HepG2 (cell line): ENCODE data around the gene PPP3R1. TPM values are rescaled to one million over a fixed set of nuclear protein-coding genes. Genes with fewer than 3 reads are reported as not detected.

ENCODE experiments used
- CAMTA2 ChIP-seq: sonication (generic); formaldehyde crosslinking; IDR thresholded peaks from 2 replicates; pipeline ENCODE4 v1.4.0; 2020; ENCODE audit warnings: mild to moderate bottlenecking, missing genetic modification reagents, borderline replicate concordance
- FOXK1 ChIP-seq: sonication (generic); formaldehyde crosslinking; IDR thresholded peaks from 2 replicates; pipeline ENCODE4 v1.4.0; 2020; ENCODE audit warnings: low read depth, missing genetic modification reagents, borderline replicate concordance
- GFI1 ChIP-seq: sonication (generic); formaldehyde crosslinking; IDR thresholded peaks from 2 replicates; pipeline ENCODE4 v1.5.0; 2020; ENCODE audit warnings: missing genetic modification reagents, mild to moderate bottlenecking, borderline replicate concordance
- LBX2 ChIP-seq: sonication (generic); formaldehyde crosslinking; IDR thresholded peaks from 2 replicates; pipeline ENCODE4 v1.5.0; 2020; ENCODE audit warnings: missing genetic modification reagents, mild to moderate bottlenecking, borderline replicate concordance
- MEF2D ChIP-seq: sonication (generic); formaldehyde crosslinking; IDR thresholded peaks from 2 replicates; pipeline ENCODE4 v1.5.1; 2020; ENCODE audit warnings: mild to moderate bottlenecking, missing genetic modification reagents
- NCOA2 ChIP-seq: sonication (generic); formaldehyde crosslinking; IDR thresholded peaks from 2 replicates; pipeline ENCODE4 v1.8.0; 2022; ENCODE audit warnings: inconsistent platforms
- PITX1 ChIP-seq: sonication (generic); formaldehyde crosslinking; IDR thresholded peaks from 2 replicates; pipeline ENCODE4 v1.5.1; 2020; ENCODE audit warnings: mild to moderate bottlenecking, missing genetic modification reagents
- PRDM4 ChIP-seq: sonication (generic); formaldehyde crosslinking; IDR thresholded peaks from 2 replicates; pipeline ENCODE4 v1.9.0; 2021; ENCODE audit warnings: missing genetic modification reagents, borderline replicate concordance
- SIN3B ChIP-seq: fragments of 150-350 bp; IDR thresholded peaks from 2 replicates; pipeline ENCODE4 v1.6.1; 2014; ENCODE audit warnings: low read length
- SMC3 ChIP-seq: IDR thresholded peaks from 2 replicates; pipeline ENCODE4 v1.6.1; 2011; ENCODE audit warnings: low read length, improper control_type of control experiment
- YEATS4 ChIP-seq: sonication (generic); formaldehyde crosslinking; IDR thresholded peaks from 2 replicates; pipeline ENCODE4 v1.4.0; 2020; ENCODE audit warnings: missing genetic modification reagents, borderline replicate concordance
- ZFP90 ChIP-seq: sonication (generic); formaldehyde crosslinking; IDR thresholded peaks from 2 replicates; pipeline ENCODE4 v1.8.0; 2022; ENCODE audit warnings: missing genetic modification reagents, mild to moderate bottlenecking, inconsistent platforms, borderline replicate concordance
- ZNF280D ChIP-seq: sonication (generic); formaldehyde crosslinking; IDR thresholded peaks from 2 replicates; pipeline ENCODE4 v1.5.1; 2020; ENCODE audit warnings: mild to moderate bottlenecking, missing genetic modification reagents
- ZNF335 ChIP-seq: sonication (generic); formaldehyde crosslinking; IDR thresholded peaks from 2 replicates; pipeline ENCODE4 v1.4.0; 2020; ENCODE audit warnings: missing genetic modification reagents
- polyA plus RNA-seq, 8 experiments: library from polyadenylated mRNA; depleted of rRNA in 3 of 8; stranded (reverse) in 7 of 8; unstranded in 1 of 8; fragments of >200 nt; fragmentation: Illumina TruSeq in 4 of 8; extraction: Trizol in 4 of 8; gene quantifications; 2 replicates each; pipeline versions ENCODE4 v1.2.1 to v1.2.3, GENCODE V29; 2011 to 2016; ENCODE audit warnings: low read depth in 4 of 8, missing spikeins in 1 of 8, mixed read lengths in 1 of 8; ENCODE audit not compliant: insufficient read depth in 1 of 8
- total RNA-seq, 5 experiments: library from RNA; depleted of rRNA; stranded (reverse); fragments of >200 nt; fragmentation: Illumina TruSeq; extraction: Trizol; gene quantifications; 2 replicates each; pipeline ENCODE4 v1.2.3, GENCODE V29; 2016; ENCODE audit warnings: low read depth in 1 of 5
- TF ChIP-seq, protein P1 (sequence below), 2 experiments: sonication (generic) in 1 of 2; formaldehyde crosslinking in 1 of 2; IDR thresholded peaks; 2 replicates each; pipeline versions ENCODE4 v1.4.0 to v1.6.1; 2018 to 2020; ENCODE audit warnings: missing genetic modification reagents in 2 of 2, borderline replicate concordance in 1 of 2, low read depth in 1 of 2, mild to moderate bottlenecking in 1 of 2, missing biosample characterization in 1 of 2
- TF ChIP-seq, protein P2 (sequence below): IDR thresholded peaks from 2 replicates; pipeline ENCODE4 v1.6.1; 2012; ENCODE audit warnings: inconsistent platforms

The PPP3R1 gene
- total and polyA plus RNA-seq, 2 of the 13 experiments (the other 11 are each of a cell fraction or from before 2014, with no cell fraction given): 11.6 to 25.7 TPM

DNA sequence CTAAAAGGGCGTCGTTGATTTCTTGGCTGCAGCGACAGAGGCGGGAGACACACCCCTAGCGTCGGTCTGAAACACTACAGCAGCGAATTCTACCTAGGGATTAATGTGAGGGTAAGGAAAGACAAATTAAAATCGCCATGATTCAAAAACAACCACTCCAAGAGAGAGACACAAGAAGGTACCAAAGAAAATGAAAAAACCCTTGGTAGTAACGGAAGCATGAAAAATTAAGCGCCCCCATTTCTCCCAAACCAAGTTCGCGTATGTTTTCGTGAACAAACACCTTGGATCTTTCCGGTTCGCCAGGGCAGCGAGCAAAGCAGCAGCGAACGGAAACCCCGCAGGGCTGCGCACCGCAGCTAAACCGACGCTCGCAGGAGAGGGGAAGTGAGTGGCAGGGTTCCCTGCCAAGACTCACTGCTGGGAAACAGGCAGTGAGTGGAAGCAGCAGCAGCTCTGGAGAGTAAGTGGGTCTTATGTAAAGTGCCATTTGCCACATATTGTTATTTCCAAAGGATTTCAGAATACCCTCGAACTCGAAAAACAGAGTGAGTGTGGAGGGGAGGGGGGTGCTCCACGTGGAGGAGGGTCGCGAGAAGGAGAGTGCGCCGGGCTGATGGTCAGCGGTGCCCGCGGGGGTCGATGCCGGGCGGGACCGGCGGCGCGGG is 1.0 kb downstream of the PPP3R1 start (continued):
- TF ChIP-seq FOXK1 (CRISPR knock-in tag): 0 out of 2 replicates have a peak, but pooled peaks have one; percentile 38
- TF ChIP-seq LBX2: no peak
- no peak; the same call in 1 of the 2 replicates for TF ChIP-seq NCOA2
- peak; percentile 33; the same call in 1 of the 2 replicates for TF ChIP-seq PITX1 (CRISPR knock-in tag)
- TF ChIP-seq SMC3: peak; percentile 34; the same call in 1 of the 2 replicates
- 0 out of 2 replicates have a peak, but pooled peaks have one; percentile 29 for TF ChIP-seq MEF2D
- TF ChIP-seq GFI1 (CRISPR knock-in tag): no peak
- 0 out of 2 replicates have a peak, but pooled peaks have one; percentile 61 for TF ChIP-seq ZFP90
- no peak for TF ChIP-seq PRDM4 (CRISPR knock-in tag)
- TF ChIP-seq YEATS4 (CRISPR knock-in tag): peak; percentile 74; the same call in 1 of the 2 replicates
- TF ChIP-seq CAMTA2 (CRISPR knock-in tag): peak; percentile 12; the same call in 1 of the 2 replicates
- peak; percentile 49; the same call in 1 of the 2 replicates for TF ChIP-seq ZNF280D (CRISPR knock-in tag)
- TF ChIP-seq, protein P1, sequence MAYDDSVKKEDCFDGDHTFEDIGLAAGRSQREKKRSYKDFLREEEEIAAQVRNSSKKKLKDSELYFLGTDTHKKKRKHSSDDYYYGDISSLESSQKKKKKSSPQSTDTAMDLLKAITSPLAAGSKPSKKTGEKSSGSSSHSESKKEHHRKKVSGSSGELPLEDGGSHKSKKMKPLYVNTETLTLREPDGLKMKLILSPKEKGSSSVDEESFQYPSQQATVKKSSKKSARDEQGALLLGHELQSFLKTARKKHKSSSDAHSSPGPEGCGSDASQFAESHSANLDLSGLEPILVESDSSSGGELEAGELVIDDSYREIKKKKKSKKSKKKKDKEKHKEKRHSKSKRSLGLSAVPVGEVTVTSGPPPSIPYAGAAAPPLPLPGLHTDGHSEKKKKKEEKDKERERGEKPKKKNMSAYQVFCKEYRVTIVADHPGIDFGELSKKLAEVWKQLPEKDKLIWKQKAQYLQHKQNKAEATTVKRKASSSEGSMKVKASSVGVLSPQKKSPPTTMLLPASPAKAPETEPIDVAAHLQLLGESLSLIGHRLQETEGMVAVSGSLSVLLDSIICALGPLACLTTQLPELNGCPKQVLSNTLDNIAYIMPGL (CRISPR knock-in tag; IDR thresholded peaks at IDR 0.05; ENCODE audit: borderline replicate concordance in 1 of 2, low read depth in 1 of 2): peak; percentile 84 to 88
- TF ChIP-seq ZNF335 (CRISPR knock-in tag): peak; percentile 79
- TF ChIP-seq, protein P2, sequence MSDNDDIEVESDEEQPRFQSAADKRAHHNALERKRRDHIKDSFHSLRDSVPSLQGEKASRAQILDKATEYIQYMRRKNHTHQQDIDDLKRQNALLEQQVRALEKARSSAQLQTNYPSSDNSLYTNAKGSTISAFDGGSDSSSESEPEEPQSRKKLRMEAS: 0 out of 2 replicates have a peak, but pooled peaks have one; percentile 45
- 0 out of 2 replicates have a peak, but pooled peaks have one; percentile 45 for TF ChIP-seq SIN3B
